ENCODE measurements around the gene DOCK8. TPM values are rescaled to one million over a fixed set of nuclear protein-coding genes. Genes with fewer than 3 reads are reported as not detected.

The DOCK8 gene
- total and polyA plus RNA-seq, 2 of the 4 experiments (the other 2 are of a cell fraction), result not detected

- WGBS, 2 experiments (ENCODE audit: extremely low coverage in 2 of 2, insufficient read length in 1 of 2), result 67% methylated on average over 1 of the region's 3 CpGs; no CpG with 5 or more reads in 1 of the 2 experiments
These were observed 13.2 kb downstream of the DOCK8 start for GRCh38 chr9:227860-228259.

More at GRCh38 chr9:227860-228259, 13.2 kb downstream of the DOCK8 start:
- Histone ChIP-seq H2BK5ac (ENCODE audit: low read depth, low read length, poor library complexity, severe bottlenecking) (no peak overlapping the region), H3K27ac (ENCODE audit: insufficient read depth, low read length) (no peak overlapping the region), H3K27me3 (ENCODE audit: control insufficient read depth, insufficient read depth, low read length) (no peaks in the 10 kb centered on the region; the same call in 1 of the 2 replicates), H3K56ac (ENCODE audit: extremely low read depth, insufficient read depth, low read length) (no peak overlapping the region), H4K20me1 (ENCODE audit: insufficient read depth, low read length) (no peaks in the 10 kb centered on the region), H2AFZ (replicated peaks; ENCODE audit: low read length, poor library complexity) (no peak overlapping the region), H2AK9ac (replicated peaks; ENCODE audit: low read depth, low read length, poor library complexity) (no peak overlapping the region), H3K23ac (ENCODE audit: low read depth, low read length) (no peak overlapping the region), H2BK120ac (ENCODE audit: low read depth, low read length) (no peak overlapping the region), H2BK20ac (ENCODE audit: low read depth, low read length) (no peak overlapping the region), H4K8ac (ENCODE audit: low read depth in 2 of 2, low read length in 2 of 2) (no peak overlapping the region), H3K9me3 (ENCODE audit: control insufficient read depth, insufficient read depth, low read length) (no peaks in the 10 kb centered on the region), H3K36me3 (ENCODE audit: control insufficient read depth, insufficient read depth, low read length) (no peaks in the 10 kb centered on the region), H4K5ac (ENCODE audit: low read depth, low read length) (no peak overlapping the region), H3K4me1 (ENCODE audit: control insufficient read depth, insufficient read depth, low read length) (no peaks in the 10 kb centered on the region), H3K4ac (ENCODE audit: low read depth, low read length) (no peak overlapping the region), H3K9ac (ENCODE audit: low read depth, low read length) (no peak overlapping the region), H3K79me1 (ENCODE audit: low read depth in 1 of 2, low read length in 2 of 2) (no peaks in the 10 kb centered on the region), H3K4me2 (ENCODE audit: low read depth, low read length) (no peak overlapping the region), H3K4me3 (ENCODE audit: insufficient read depth, low read depth, low read length) (no peak overlapping the region), H2AK5ac (ENCODE audit: low read depth, low read length) (no peak overlapping the region), H4K91ac (ENCODE audit: insufficient read depth, low read depth, low read length) (no peak overlapping the region), H3K9me1 (ENCODE audit: insufficient read depth, low read length) (no peaks in the 10 kb centered on the region), H3K18ac (ENCODE audit: low read depth, low read length) (no peak overlapping the region), H2BK15ac (ENCODE audit: low read depth, low read length) (no peak overlapping the region), H3K14ac (replicated peaks; ENCODE audit: low read depth, low read length) (no peak overlapping the region)
- ChIA-PET CTCF (no interaction called here), POLR2A (ENCODE audit: unreplicated experiment) (no interaction called here)
- dilution Hi-C loops (cut with HindIII; ENCODE audit: low sequenced_read_pairs, unreplicated experiment), result no loop called here
- DNase-seq (no peak), ATAC-seq (ENCODE audit: low read depth) (no peak)
- intact Hi-C loops (cut with micrococcal nuclease), result no loop called here
- TF ChIP-seq FOS (IDR thresholded peaks at IDR 0.05; ENCODE audit: low read depth, low read length), result no peak
- no peak for TF ChIP-seq BHLHE40 (IDR thresholded peaks at IDR 0.05; ENCODE audit: low read depth, low read length)
- no peak for TF ChIP-seq ELK1 (IDR thresholded peaks at IDR 0.05; ENCODE audit: borderline replicate concordance, low read depth, low read length)
- no peak for TF ChIP-seq CTCF (conservative IDR thresholded peaks at IDR 0.05; ENCODE audit: low read depth, low read length)
- TF ChIP-seq MAFK (IDR thresholded peaks at IDR 0.05; ENCODE audit: low read depth, low read length), result no peak
- no peak for TF ChIP-seq RFX5 (IDR thresholded peaks at IDR 0.05; ENCODE audit: low read depth, low read length)
- TF ChIP-seq USF2 (IDR thresholded peaks at IDR 0.05; ENCODE audit: low read depth, low read length), result no peak
- no peak for TF ChIP-seq POLR2A (IDR thresholded peaks at IDR 0.05; ENCODE audit: low read depth, low read length)
- no peak for TF ChIP-seq CHD1 (IDR thresholded peaks at IDR 0.05; ENCODE audit: low read depth, low read length)
- no peak for TF ChIP-seq SMC3 (IDR thresholded peaks at IDR 0.05; ENCODE audit: low read depth, low read length)
- no peak for TF ChIP-seq MXI1 (IDR thresholded peaks at IDR 0.05; ENCODE audit: borderline replicate concordance, low read depth, low read length)
- TF ChIP-seq NFE2L2 (IDR thresholded peaks at IDR 0.05; ENCODE audit: low read depth, low read length), result no peak
- no peak for TF ChIP-seq RCOR1 (IDR thresholded peaks at IDR 0.05; ENCODE audit: insufficient replicate concordance, low read length)
- in situ Hi-C loops (cut with MboI; ENCODE audit: low sequenced_read_pairs), result no loop called here
- no TSS peak for BruUV-seq (replicated peaks)
